GM23248 (cell line): ENCODE results near the gene ARHGEF9. TPM values are rescaled to one million over a fixed set of nuclear protein-coding genes. Genes with fewer than 3 reads are reported as not detected.

Experiments
- DNase-seq: peaks from one replicate; pipeline ENCODE4 v3.0.0-alpha.2; 2015
- H2AFZ ChIP-seq: fragments of 200-600 bp; sonication (generic); 2 replicates; pipeline ENCODE4 v1.6.1; 2016; ENCODE audit warnings: antibody characterized with exemption
- H3F3A ChIP-seq: fragments of 200-600 bp; sonication (generic); 2 replicates; pipeline ENCODE4 v1.6.1; 2016; ENCODE audit warnings: mild to moderate bottlenecking, antibody characterized with exemption, mixed run types; ENCODE audit not compliant: insufficient read depth
- H3K27ac ChIP-seq: fragments of 200-600 bp; sonication (generic); 2 replicates; pipeline ENCODE4 v1.5.1; 2016; ENCODE audit warnings: mild to moderate bottlenecking
- H3K27me3 ChIP-seq: fragments of 200-600 bp; sonication (generic); replicated peaks from 2 replicates; pipeline ENCODE4 v1.6.1; 2016; ENCODE audit warnings: mild to moderate bottlenecking; ENCODE audit not compliant: insufficient read depth
- H3K36me3 ChIP-seq: fragments of 200-600 bp; sonication (generic); 2 replicates; pipeline ENCODE4 v1.6.1; 2016; ENCODE audit warnings: low read depth, mild to moderate bottlenecking
- H3K4me1 ChIP-seq: fragments of 200-600 bp; sonication (generic); 2 replicates; pipeline ENCODE4 v1.6.1; 2016; ENCODE audit warnings: mild to moderate bottlenecking; ENCODE audit not compliant: insufficient read depth
- H3K4me2 ChIP-seq: fragments of 200-600 bp; sonication (generic); one replicate; pipeline ENCODE4 v1.6.1; 2016; ENCODE audit warnings: mild to moderate bottlenecking; ENCODE audit not compliant: unreplicated experiment
- H3K4me3 ChIP-seq: fragments of 200-600 bp; sonication (generic); 2 replicates; pipeline ENCODE4 v1.5.1; 2016; ENCODE audit warnings: mild to moderate bottlenecking
- H3K79me2 ChIP-seq: fragments of 200-600 bp; sonication (generic); 2 replicates; pipeline ENCODE4 v1.6.1; 2016; ENCODE audit warnings: mild to moderate bottlenecking; ENCODE audit not compliant: insufficient read depth
- H3K9ac ChIP-seq: fragments of 200-600 bp; sonication (generic); 2 replicates; pipeline ENCODE4 v1.6.1; 2016; ENCODE audit warnings: mild to moderate bottlenecking
- H3K9me2 ChIP-seq: fragments of 200-600 bp; sonication (generic); 2 replicates; pipeline ENCODE4 v1.6.1; 2016; ENCODE audit warnings: mixed run types, mild to moderate bottlenecking, moderate library complexity; ENCODE audit not compliant: insufficient read depth
- H3K9me3 ChIP-seq: fragments of 200-600 bp; sonication (generic); one replicate; pipeline ENCODE4 v1.6.1; 2017; ENCODE audit warnings: low read depth
- H4K20me1 ChIP-seq: fragments of 200-600 bp; sonication (generic); 2 replicates; pipeline ENCODE4 v1.6.0; 2016; ENCODE audit not compliant: insufficient read depth
- EZH2phosphoT487 ChIP-seq: fragments of 200-600 bp; sonication (generic); IDR thresholded peaks from 2 replicates; pipeline ENCODE4 v1.6.1; 2018; ENCODE audit warnings: antibody characterized with exemption, moderate library complexity, mild to moderate bottlenecking, low read depth; ENCODE audit not compliant: insufficient read depth
- WGBS, 2 experiments: methylation state at CpG; one replicate each; pipeline ENCODE4 v1.1.6; 2015 to 2017; ENCODE audit warnings: low lambda C conversion rate in 2 of 2, low coverage in 1 of 2; ENCODE audit errors: missing lambda C conversion rate in 2 of 2; 5-methylcytosine and 5-hydroxymethylcytosine counted together
- in situ Hi-C: fragments of 300-500 bp; cut with MboI; formaldehyde crosslinking; loops from 2 replicates; pipeline ENCODE4 v1.15.0; 2020
- microRNA counts: library from miRNA; unstranded; fragments of <30 nt; microRNA quantifications from one replicate; lab custom pipeline; 2016
- microRNA-seq: library from miRNA; unstranded; fragments of <30 nt; microRNA quantifications from one replicate; pipeline ENCODE4, GENCODE V29; 2016; ENCODE audit warnings: borderline number of aligned reads
- polyA plus RNA-seq: library from polyadenylated mRNA; unstranded; fragments of >200 nt; fragmentation: Nextera tagmentation; extraction: Ambion mirVana; gene quantifications from 2 replicates; pipeline ENCODE4 v1.2.1, GENCODE V29; 2016
- small RNA-seq: library from RNA; depleted of rRNA; stranded (forward); fragments of <200 nt; gene quantifications from one replicate; pipeline ENCODE3, GENCODE V24; 2014; ENCODE audit warnings: low read depth, low replicate concordance
- total RNA-seq: library from RNA; depleted of rRNA; stranded (reverse); fragments of >200 nt; shearing (Covaris generic); gene quantifications from 2 replicates; pipeline ENCODE4 v1.2.3, GENCODE V29; 2014

ARHGEF9 gene
- total and polyA plus RNA-seq, 2 experiments from 2014 or later, result 11.1 to 13.5 TPM

DNA sequence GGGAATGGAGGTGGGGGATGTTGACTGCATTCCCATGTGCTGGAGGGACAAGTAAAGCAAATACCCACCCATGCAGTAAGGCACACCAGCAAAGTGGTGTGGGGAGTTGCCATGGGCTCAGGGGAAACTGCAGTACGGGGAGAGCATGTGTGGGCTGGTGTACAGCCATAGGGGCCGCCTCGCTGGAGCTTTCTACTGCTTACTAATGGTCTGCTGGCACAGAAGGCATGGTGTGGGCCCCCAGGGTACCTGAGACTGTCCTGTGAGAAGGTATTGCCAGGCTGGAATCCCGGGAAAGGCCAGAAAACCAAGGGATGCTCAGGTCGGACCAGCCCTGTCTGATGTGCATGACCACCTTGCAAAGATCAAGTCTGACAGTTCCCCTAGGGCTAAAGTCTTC, 199.1 kb downstream of the ARHGEF9 start:
- no peak for TF ChIP-seq EZH2phosphoT487
- H3K4me1 ChIP-seq, result no peaks in the 10 kb centered on the region
- H3K36me3 ChIP-seq, result no peaks in the 10 kb centered on the region
- no peak overlapping the region for H2AFZ ChIP-seq
- H3F3A ChIP-seq, result no peaks in the 10 kb centered on the region
- WGBS, 2 experiments, result 56% methylated on average over 5 of the region's 5 CpGs; no CpG with 5 or more reads in 1 of the 2 experiments
- no peaks in the 10 kb centered on the region for H3K9me2 ChIP-seq
- no peaks in the 10 kb centered on the region for H3K9me3 ChIP-seq
- no peak overlapping the region for H3K4me3 ChIP-seq
- no peak overlapping the region for H3K4me2 ChIP-seq
- in situ Hi-C loops, result no loop called here
- no peaks in the 10 kb centered on the region for H3K79me2 ChIP-seq
- H4K20me1 ChIP-seq, result no peaks in the 10 kb centered on the region
- no peaks in the 10 kb centered on the region for H3K27me3 ChIP-seq
- H3K9ac ChIP-seq, result no peak overlapping the region
- no peak for DNase-seq
- H3K27ac ChIP-seq, result no peak overlapping the region

MicroRNAs within 50 kb of the gene (microRNA counts, 767-probe panel; counts per million panel counts)
- microRNA hsa-miR-1468 (lab: Ali Mortazavi, UCI), result 447 counts per million, percentile 86 among the panel's probes with 10 or more counts

Small RNA genes within 50 kb of the gene (microRNA-seq; reads per million reads assigned to microRNA genes)
- gene MIR1468, result 6.6 reads per million, percentile 9 among the genes with 10 or more reads in this experiment

Small RNA genes within 50 kb of the gene (small RNA-seq; reads per million reads assigned to genes)
- gene MIR1468, result 1.7 reads per million, percentile 60 among the genes with 10 or more reads in this experiment
